H1 (cell line): ENCODE results near the gene FRY. TPM values are rescaled to one million over a fixed set of nuclear protein-coding genes. Genes with fewer than 3 reads are reported as not detected.

Experiments used
- CTCF ChIA-PET: fragments of 300-600 bp; sonication (Branson Sonifier 250); formaldehyde crosslinking; loops from one replicate; lab custom pipeline; 2021; ENCODE audit not compliant: partially characterized antibody; lab: Charles Lee
- POLR2A ChIA-PET: fragments of 300-600 bp; sonication (Branson Sonifier 250); formaldehyde crosslinking; loops from one replicate; lab custom pipeline; 2021; ENCODE audit warnings: inconsistent platforms; ENCODE audit not compliant: partially characterized antibody; lab: Charles Lee
- DNase-seq, 2 experiments: peaks; one replicate each; pipeline versions ENCODE4 v3.0.0 to v3.0.0-alpha.2; 2010 to 2022; ENCODE audit warnings: low spot score in 2 of 2, low read depth in 1 of 2, mixed read lengths in 1 of 2
- FAIRE-seq: peaks from 2 replicates; lab custom pipeline; 2011; peaks lifted over from hg19 to GRCh38; lab: Jason Lieb, UNC
- H2AFZ ChIP-seq: 2 replicates; pipeline ENCODE4 v1.8.1; 2012; ENCODE audit warnings: low read length, inconsistent platforms
- H2AK5ac ChIP-seq: 2 replicates; pipeline ENCODE4 v1.6.1; 2013; ENCODE audit warnings: low read depth, low read length
- H2BK120ac ChIP-seq: replicated peaks from 2 replicates; pipeline ENCODE3; 2013; ENCODE audit warnings: low read depth, low read length, inconsistent platforms
- H2BK12ac ChIP-seq: 2 replicates; pipeline ENCODE4 v1.6.1; 2013; ENCODE audit warnings: low read depth, low read length
- H2BK15ac ChIP-seq: 2 replicates; pipeline ENCODE4 v1.6.1; 2013; ENCODE audit warnings: low read length
- H2BK20ac ChIP-seq: 2 replicates; pipeline ENCODE4 v1.6.1; 2013; ENCODE audit warnings: low read length
- H2BK5ac ChIP-seq: 2 replicates; pipeline ENCODE4 v1.6.1; 2013; ENCODE audit warnings: low read depth, low read length
- H3K14ac ChIP-seq: 2 replicates; pipeline ENCODE4 v1.6.1; 2013; ENCODE audit warnings: inconsistent platforms; ENCODE audit not compliant: insufficient read length
- H3K18ac ChIP-seq: 2 replicates; pipeline ENCODE4 v1.6.1; 2013; ENCODE audit warnings: low read length; ENCODE audit errors: extremely low read depth
- H3K23ac ChIP-seq: 2 replicates; pipeline ENCODE4 v1.6.1; 2013; ENCODE audit warnings: inconsistent platforms; ENCODE audit not compliant: insufficient read length
- H3K23me2 ChIP-seq: 2 replicates; pipeline ENCODE4 v1.6.1; 2013; ENCODE audit warnings: low read depth, low read length
- H3K27ac ChIP-seq: 2 replicates; pipeline ENCODE4 v1.6.1; 2011; ENCODE audit warnings: low read depth, low read length, inconsistent platforms
- H3K27me3 ChIP-seq, 4 experiments: replicated peaks in 1 of 4; 1 replicate in 1 of 4; 2 replicates in 3 of 4; pipeline versions ENCODE4 v1.6.1 to v1.8.1; 2011 to 2013; ENCODE audit warnings: low read length in 3 of 4, mild to moderate bottlenecking in 3 of 4, inconsistent platforms in 2 of 4, mixed read lengths in 2 of 4, moderate library complexity in 1 of 4; ENCODE audit not compliant: control insufficient read depth in 3 of 4, insufficient read depth in 3 of 4; ENCODE audit errors: extremely low read depth in 1 of 4
- H3K36me3 ChIP-seq, 4 experiments: 2 replicates each; pipeline versions ENCODE4 v1.6.1 to v1.8.1; 2011 to 2013; ENCODE audit warnings: mild to moderate bottlenecking in 4 of 4, low read length in 3 of 4, moderate library complexity in 2 of 4, control low read depth in 1 of 4, inconsistent platforms in 1 of 4; ENCODE audit not compliant: insufficient read depth in 4 of 4, control insufficient read depth in 2 of 4
- H3K4ac ChIP-seq: replicated peaks from 2 replicates; pipeline ENCODE3; 2013; ENCODE audit warnings: low read length, low read depth, mixed read lengths, inconsistent platforms; ENCODE audit not compliant: insufficient read length
- H3K4me1 ChIP-seq, 4 experiments: replicated peaks in 1 of 4; 1 replicate in 1 of 4; 2 replicates in 3 of 4; pipeline versions ENCODE4 v1.6.1 to v1.8.1; 2011 to 2013; ENCODE audit warnings: low read length in 3 of 4, inconsistent platforms in 2 of 4, mixed read lengths in 1 of 4; ENCODE audit not compliant: insufficient read depth in 4 of 4, control insufficient read depth in 3 of 4
- H3K4me2 ChIP-seq, 2 experiments: 2 replicates each; pipeline versions ENCODE4 v1.6.1 to v1.8.1; 2011 to 2013; ENCODE audit warnings: low read depth in 2 of 2, low read length in 2 of 2, control low read depth in 1 of 2, inconsistent platforms in 1 of 2, mild to moderate bottlenecking in 1 of 2; ENCODE audit not compliant: insufficient read depth in 1 of 2
- H3K4me3 ChIP-seq, 4 experiments: fragments of 200-600, 300-600 bp in 1 of 4; sonication (generic), shearing (Covaris generic), sonication (Bioruptor Twin) in 1 of 4; 2 replicates each; pipeline versions ENCODE4 v1.5.1 to v1.8.1; 2011 to 2016; ENCODE audit warnings: low read length in 4 of 4, low read depth in 3 of 4, control low read depth in 2 of 4, inconsistent platforms in 2 of 4, mild to moderate bottlenecking in 2 of 4, mixed read lengths in 1 of 4, moderate library complexity in 1 of 4; ENCODE audit not compliant: insufficient read depth in 2 of 4; ENCODE audit errors: extremely low read depth in 1 of 4
- H3K56ac ChIP-seq: replicated peaks from 2 replicates; pipeline ENCODE3; 2013; ENCODE audit warnings: low read depth, mild to moderate bottlenecking, mixed read lengths, low read length, inconsistent platforms; ENCODE audit not compliant: insufficient read length
- H3K79me1 ChIP-seq: 2 replicates; pipeline ENCODE4 v1.6.1; 2013; ENCODE audit warnings: low read depth, low read length, control low read depth
- H3K79me2 ChIP-seq, 2 experiments: 2 replicates each; pipeline versions ENCODE4 v1.6.1 to v1.8.1; 2012 to 2013; ENCODE audit warnings: low read length in 2 of 2, mild to moderate bottlenecking in 2 of 2, inconsistent platforms in 1 of 2; ENCODE audit not compliant: insufficient read depth in 2 of 2, control insufficient read depth in 1 of 2
- H3K9ac ChIP-seq, 4 experiments: replicated peaks in 1 of 4; 1 replicate in 1 of 4; 2 replicates in 3 of 4; pipeline versions ENCODE4 v1.6.1 to v1.8.1; 2011 to 2013; ENCODE audit warnings: low read depth in 3 of 4, low read length in 3 of 4, control low read depth in 2 of 4, mild to moderate bottlenecking in 2 of 4, moderate library complexity in 2 of 4, inconsistent platforms in 1 of 4; ENCODE audit errors: extremely low read depth in 1 of 4
- H3K9me3 ChIP-seq, 2 experiments: 2 replicates each; pipeline versions ENCODE4 v1.6.1 to v1.8.1; 2012 to 2013; ENCODE audit warnings: mild to moderate bottlenecking in 2 of 2, moderate library complexity in 2 of 2, control low read depth in 1 of 2, inconsistent platforms in 1 of 2, low read depth in 1 of 2, low read length in 1 of 2, mixed read lengths in 1 of 2; ENCODE audit not compliant: insufficient read depth in 2 of 2
- H4K20me1 ChIP-seq, 2 experiments: replicated peaks in 1 of 2; 2 replicates each; pipeline versions ENCODE3 to v1.8.1; 2011 to 2013; ENCODE audit warnings: inconsistent platforms in 2 of 2, low read length in 2 of 2, mild to moderate bottlenecking in 1 of 2; ENCODE audit not compliant: insufficient read depth in 2 of 2, control insufficient read depth in 1 of 2
- H4K5ac ChIP-seq: 2 replicates; pipeline ENCODE4 v1.6.1; 2013; ENCODE audit warnings: low read length, low read depth, mixed read lengths, inconsistent platforms; ENCODE audit not compliant: insufficient read length
- H4K8ac ChIP-seq: 2 replicates; pipeline ENCODE4 v1.8.0; 2013; ENCODE audit warnings: mild to moderate bottlenecking, moderate library complexity, low read length, inconsistent platforms; ENCODE audit not compliant: insufficient read depth; ENCODE audit errors: extremely low read depth
- H4K91ac ChIP-seq: replicated peaks from 2 replicates; pipeline ENCODE3; 2013; ENCODE audit warnings: low read length, mixed read lengths, inconsistent platforms; ENCODE audit not compliant: insufficient read length
- CBX5 ChIP-seq: fragments of 300-800, 300-1000 bp; sonication (generic); IDR thresholded peaks from 2 replicates; pipeline ENCODE4 v1.7.1; 2016; ENCODE audit warnings: antibody characterized with exemption, low read length, low read depth
- EZH2 ChIP-seq: fragments of 200-600 bp; sonication (generic); IDR thresholded peaks from 2 replicates; pipeline ENCODE4 v1.7.1; 2012; ENCODE audit warnings: low read depth, mild to moderate bottlenecking, moderate library complexity, low read length, inconsistent platforms; ENCODE audit not compliant: severe bottlenecking
- RAD21 ChIP-seq, 2 experiments: IDR thresholded peaks in 1 of 2; conservative IDR thresholded peaks in 1 of 2; 2 replicates each; pipeline ENCODE4 v1.6.1; 2011; ENCODE audit warnings: low read depth in 2 of 2, low read length in 2 of 2, improper control_type of control experiment in 1 of 2, inconsistent platforms in 1 of 2, mild to moderate bottlenecking in 1 of 2, moderate library complexity in 1 of 2
- SIX5 ChIP-seq: IDR thresholded peaks from 2 replicates; pipeline ENCODE4 v1.6.1; 2011; ENCODE audit warnings: mild to moderate bottlenecking, low read depth, low read length
- SRF ChIP-seq: IDR thresholded peaks from 2 replicates; pipeline ENCODE4 v1.6.1; 2011; ENCODE audit warnings: mild to moderate bottlenecking, low read depth, low read length, moderate library complexity
- TAF7 ChIP-seq: optimal IDR thresholded peaks from 2 replicates; pipeline ENCODE3; 2011; ENCODE audit warnings: low read depth, mild to moderate bottlenecking, inconsistent platforms, low read length, moderate library complexity, borderline replicate concordance
- WGBS, 2 experiments: shearing (Covaris generic) in 1 of 2; methylation state at CpG; one replicate each; pipeline versions ENCODE4 v1.1.6 to v1.1.7; 2013 to 2015; ENCODE audit warnings: low lambda C conversion rate in 2 of 2, mixed read lengths in 2 of 2, inconsistent platforms in 1 of 2, low coverage in 1 of 2, missing lambda C conversion rate in 1 of 2; ENCODE audit not compliant: insufficient replicate concordance in 2 of 2, insufficient coverage in 1 of 2, insufficient read length in 1 of 2; ENCODE audit errors: extremely low coverage in 1 of 2, missing lambda C conversion rate in 1 of 2; 5-methylcytosine and 5-hydroxymethylcytosine counted together
- polyA plus RNA-seq, 7 experiments: library from polyadenylated mRNA; depleted of rRNA in 3 of 7; stranded (reverse) in 5 of 7; unstranded in 2 of 7; fragments of >200 nt in 5 of 7; fragments of 200-250 nt in 2 of 7; gene quantifications; 1 replicate in 5 of 7; 2 replicates in 1 of 7; 4 replicates in 1 of 7; pipeline versions ENCODE4 v1.2.1 to v1.2.3, GENCODE V29; 2011 to 2013; ENCODE audit warnings: missing spikeins in 2 of 7, mixed read lengths in 2 of 7
- total RNA-seq: library from RNA; stranded (reverse); fragmentation: NEBNext Ultra II Directional; extraction: Animal tissue kit (Norgen Biotek cat#: 25700); gene quantifications from 2 replicates; pipeline ENCODE4 v1.2.1, GENCODE V29; 2021
- TF ChIP-seq, protein P1 (sequence below): IDR thresholded peaks from 2 replicates; pipeline ENCODE4 v1.6.1; 2012; ENCODE audit warnings: inconsistent platforms
- TF ChIP-seq, protein P2 (sequence below), 3 experiments: IDR thresholded peaks; 1 replicate in 2 of 3; 2 replicates in 1 of 3; pipeline versions ENCODE4 v1.5.1 to v1.6.1; 2011; ENCODE audit warnings: low read length in 3 of 3, mild to moderate bottlenecking in 3 of 3, inconsistent platforms in 2 of 3, low read depth in 1 of 3, moderate library complexity in 1 of 3; ENCODE audit not compliant: insufficient read depth in 1 of 3; ENCODE audit errors: control extremely low read depth in 1 of 3
- TF ChIP-seq, protein P3 (sequence below): IDR thresholded peaks from 2 replicates; pipeline ENCODE4 v1.6.1; 2012; ENCODE audit warnings: inconsistent platforms

Gene FRY
- total and polyA plus RNA-seq, 2 of the 8 experiments (the other 6 are each of a cell fraction or from before 2014, with no cell fraction given) = 4.3 to 9.2 TPM

DNA sequence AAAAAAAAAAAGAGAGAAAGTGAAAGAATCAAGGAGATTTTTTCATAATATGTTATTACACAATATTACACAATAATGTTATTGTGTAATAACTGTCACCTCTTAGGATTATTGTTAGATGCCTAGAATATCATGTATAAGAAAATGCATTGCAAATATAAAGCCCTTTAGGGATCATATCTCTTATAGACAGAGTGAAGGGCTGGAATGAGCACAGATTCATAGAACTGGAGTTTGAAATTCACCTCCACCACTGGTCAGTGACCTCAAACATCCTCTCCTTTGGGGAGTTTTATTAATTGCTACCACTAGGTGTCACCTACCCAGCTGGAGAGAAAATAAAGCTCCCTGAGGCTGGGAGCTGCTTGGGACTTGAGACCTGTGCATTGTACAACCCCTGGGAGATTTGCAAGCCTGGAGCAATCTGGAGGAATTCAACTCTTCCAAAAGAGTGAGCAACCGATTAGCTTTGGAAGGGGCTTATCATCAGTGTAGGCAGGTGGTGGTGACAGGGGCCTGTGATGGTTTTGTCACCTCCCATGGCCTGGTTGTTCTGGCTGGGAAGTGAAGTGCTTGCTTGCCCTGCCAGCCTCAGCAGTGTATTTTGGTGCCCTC is 30.3 kb upstream of the FRY start:
- POLR2A ChIA-PET = no interaction called here
- Histone ChIP-seq H4K5ac (no peak overlapping the region), H2BK20ac (no peak overlapping the region), H3K79me2 (no peaks in the 10 kb centered on the region), H3K23me2 (no peaks in the 10 kb centered on the region), H3K4me2 (no peak overlapping the region), H3K56ac (no peak overlapping the region), H4K91ac (no peak overlapping the region), H2AFZ (no peak overlapping the region), H3K9ac (no peak overlapping the region), H2BK15ac (no peak overlapping the region), H3K27ac (no peak overlapping the region), H3K4me1 (no peaks in the 10 kb centered on the region), H4K8ac (no peak overlapping the region), H3K36me3 (no peaks in the 10 kb centered on the region), H2BK5ac (no peak overlapping the region), H3K9me3 (peaks cover 0 to 8% of the 10 kb centered on the region in 2 experiments; a peak in 2 of 4 replicates), H3K27me3 (no peaks in the 10 kb centered on the region), H2AK5ac (no peak overlapping the region), H2BK12ac (no peak overlapping the region), H4K20me1 (no peaks in the 10 kb centered on the region), H3K4ac (no peak overlapping the region), H3K14ac (no peak overlapping the region), H3K79me1 (no peaks in the 10 kb centered on the region), H2BK120ac (no peak overlapping the region), H3K18ac (no peak overlapping the region), H3K23ac (no peak overlapping the region), H3K4me3 (no peak overlapping the region)
- FAIRE-seq (peak; percentile 79), DNase-seq (no peak)
- WGBS, 2 experiments = 80% methylated on average over 1 of the region's 1 CpG; no CpG with 5 or more reads in 1 of the 2 experiments
- CTCF ChIA-PET = interaction anchor here (0.6 to 1.6 kb wide), 6 partner anchors 12 to 165 kb away, joined by 3 to 5 read pairs (median 3); no protein-coding TSS in a partner anchor
- no peak for TF ChIP-seq SIX5
- TF ChIP-seq, protein P1, sequence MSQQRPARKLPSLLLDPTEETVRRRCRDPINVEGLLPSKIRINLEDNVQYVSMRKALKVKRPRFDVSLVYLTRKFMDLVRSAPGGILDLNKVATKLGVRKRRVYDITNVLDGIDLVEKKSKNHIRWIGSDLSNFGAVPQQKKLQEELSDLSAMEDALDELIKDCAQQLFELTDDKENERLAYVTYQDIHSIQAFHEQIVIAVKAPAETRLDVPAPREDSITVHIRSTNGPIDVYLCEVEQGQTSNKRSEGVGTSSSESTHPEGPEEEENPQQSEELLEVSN = no peak
- TF ChIP-seq, protein P2, sequence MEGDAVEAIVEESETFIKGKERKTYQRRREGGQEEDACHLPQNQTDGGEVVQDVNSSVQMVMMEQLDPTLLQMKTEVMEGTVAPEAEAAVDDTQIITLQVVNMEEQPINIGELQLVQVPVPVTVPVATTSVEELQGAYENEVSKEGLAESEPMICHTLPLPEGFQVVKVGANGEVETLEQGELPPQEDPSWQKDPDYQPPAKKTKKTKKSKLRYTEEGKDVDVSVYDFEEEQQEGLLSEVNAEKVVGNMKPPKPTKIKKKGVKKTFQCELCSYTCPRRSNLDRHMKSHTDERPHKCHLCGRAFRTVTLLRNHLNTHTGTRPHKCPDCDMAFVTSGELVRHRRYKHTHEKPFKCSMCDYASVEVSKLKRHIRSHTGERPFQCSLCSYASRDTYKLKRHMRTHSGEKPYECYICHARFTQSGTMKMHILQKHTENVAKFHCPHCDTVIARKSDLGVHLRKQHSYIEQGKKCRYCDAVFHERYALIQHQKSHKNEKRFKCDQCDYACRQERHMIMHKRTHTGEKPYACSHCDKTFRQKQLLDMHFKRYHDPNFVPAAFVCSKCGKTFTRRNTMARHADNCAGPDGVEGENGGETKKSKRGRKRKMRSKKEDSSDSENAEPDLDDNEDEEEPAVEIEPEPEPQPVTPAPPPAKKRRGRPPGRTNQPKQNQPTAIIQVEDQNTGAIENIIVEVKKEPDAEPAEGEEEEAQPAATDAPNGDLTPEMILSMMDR (IDR thresholded peaks at IDR 0.05; ENCODE audit: control extremely low read depth in 1 of 3, insufficient read depth in 1 of 3, low read depth in 1 of 3, low read length in 3 of 3) = peak in 2 of 3 experiments; percentile 53 to 57; a peak in 3 of 4 replicates
- no peak for TF ChIP-seq EZH2
- TF ChIP-seq RAD21 (IDR thresholded peaks at IDR 0.05 in 1 of 2, conservative IDR thresholded peaks at IDR 0.05 in 1 of 2; ENCODE audit: low read depth in 2 of 2, low read length in 2 of 2) = peak; percentile 31 to 57
- no peak for TF ChIP-seq CBX5
- TF ChIP-seq, protein P3, sequence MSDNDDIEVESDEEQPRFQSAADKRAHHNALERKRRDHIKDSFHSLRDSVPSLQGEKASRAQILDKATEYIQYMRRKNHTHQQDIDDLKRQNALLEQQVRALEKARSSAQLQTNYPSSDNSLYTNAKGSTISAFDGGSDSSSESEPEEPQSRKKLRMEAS = no peak
- TF ChIP-seq SRF = no peak
- no peak for TF ChIP-seq TAF7
